Osteoblast (primary cell): ENCODE data around the gene EHD4. TPM values are rescaled to one million over a fixed set of nuclear protein-coding genes. Genes with fewer than 3 reads are reported as not detected.

Source experiments
- DNase-seq: peaks from one replicate; pipeline ENCODE4 v3.0.0; 2011; ENCODE audit warnings: low spot score, mixed read lengths; ENCODE audit not compliant: insufficient read length; ENCODE audit errors: missing footprints
- H2AFZ ChIP-seq: 2 replicates; pipeline ENCODE4 v1.6.0; 2011; ENCODE audit warnings: mild to moderate bottlenecking, low read length
- H3K27ac ChIP-seq: 2 replicates; pipeline ENCODE4 v1.5.1; 2011; ENCODE audit warnings: mild to moderate bottlenecking, low read depth, low read length, moderate library complexity
- H3K27me3 ChIP-seq: 2 replicates; pipeline ENCODE4 v1.6.0; 2012; ENCODE audit warnings: mild to moderate bottlenecking, control low read depth, inconsistent platforms, low read length, moderate library complexity; ENCODE audit not compliant: insufficient read depth
- H3K36me3 ChIP-seq: 2 replicates; pipeline ENCODE4 v1.5.1; 2011; ENCODE audit warnings: mild to moderate bottlenecking, low read length, control low read depth, moderate library complexity; ENCODE audit not compliant: insufficient read depth
- H3K4me1 ChIP-seq: 2 replicates; pipeline ENCODE4 v1.5.1; 2011; ENCODE audit warnings: mild to moderate bottlenecking, low read length, control low read depth, moderate library complexity; ENCODE audit not compliant: insufficient read depth
- H3K4me2 ChIP-seq: 2 replicates; pipeline ENCODE4 v1.6.0; 2011; ENCODE audit warnings: mild to moderate bottlenecking, low read length; ENCODE audit not compliant: insufficient read depth
- H3K4me3 ChIP-seq: fragments of 200-600 bp; sonication (generic); 3 replicates; pipeline ENCODE4 v1.5.1; 2012; ENCODE audit warnings: mild to moderate bottlenecking, low read length, inconsistent platforms; ENCODE audit not compliant: insufficient read depth
- H3K79me2 ChIP-seq: 2 replicates; pipeline ENCODE4 v1.6.0; 2012; ENCODE audit warnings: mild to moderate bottlenecking, low read length, control low read depth, inconsistent platforms; ENCODE audit not compliant: insufficient read depth
- H3K9me3 ChIP-seq: 2 replicates; pipeline ENCODE4 v1.5.1; 2011; ENCODE audit warnings: low read depth, low read length, control low read depth
- H4K20me1 ChIP-seq: 2 replicates; pipeline ENCODE4 v1.6.0; 2012; ENCODE audit warnings: mild to moderate bottlenecking, low read length, control low read depth; ENCODE audit not compliant: insufficient read depth
- CTCF ChIP-seq: IDR thresholded peaks from 2 replicates; pipeline ENCODE4 v1.5.1; 2011; ENCODE audit warnings: mild to moderate bottlenecking, low read depth, low read length, moderate library complexity; ENCODE audit errors: extremely low read depth
- total RNA-seq: library from RNA; depleted of rRNA; stranded (reverse); fragments of >200 nt; gene quantifications from 2 replicates; pipeline ENCODE4 v1.2.3, GENCODE V29; 2012

Gene EHD4
- total RNA-seq, 1 donor, result 15.9 TPM

- no peak overlapping the region for H2AFZ ChIP-seq
- H3K36me3 ChIP-seq, result peaks cover 10% of the 10 kb centered on the region
- no peaks in the 10 kb centered on the region for H3K9me3 ChIP-seq
- H3K27me3 ChIP-seq, result no peaks in the 10 kb centered on the region
- DNase-seq, result no peak
- no peak overlapping the region for H3K27ac ChIP-seq
- H3K79me2 ChIP-seq, result no peaks in the 10 kb centered on the region
- no peak overlapping the region for H3K4me2 ChIP-seq
- no peak overlapping the region for H3K4me3 ChIP-seq
- H4K20me1 ChIP-seq, result peaks cover 12% of the 10 kb centered on the region
- TF ChIP-seq CTCF, result no peak
- H3K4me1 ChIP-seq, result peaks cover 10% of the 10 kb centered on the region
These were observed 59.1 kb downstream of the EHD4 start for GRCh38 chr15:41913256-41913655.

- peaks cover 2% of the 10 kb centered on the region for H4K20me1 ChIP-seq
- no peak for TF ChIP-seq CTCF
- no peak overlapping the region for H3K4me2 ChIP-seq
- H3K27ac ChIP-seq, result no peak overlapping the region
- H3K9me3 ChIP-seq, result no peaks in the 10 kb centered on the region
- no peak overlapping the region for H2AFZ ChIP-seq
- H3K27me3 ChIP-seq, result no peaks in the 10 kb centered on the region
- H3K4me1 ChIP-seq, result no peaks in the 10 kb centered on the region
- H3K79me2 ChIP-seq, result no peaks in the 10 kb centered on the region
- H3K36me3 ChIP-seq, result peaks cover 16% of the 10 kb centered on the region
- no peak for DNase-seq
- H3K4me3 ChIP-seq, result no peak overlapping the region
These were observed 60.5 kb downstream of the EHD4 start for GRCh38 chr15:41911691-41912345.

- Histone ChIP-seq H3K4me1 (no peaks in the 10 kb centered on the region), H3K4me3 (no peak overlapping the region), H3K27ac (no peak overlapping the region), H3K9me3 (no peaks in the 10 kb centered on the region), H3K27me3 (no peaks in the 10 kb centered on the region), H4K20me1 (peaks cover 16% of the 10 kb centered on the region), H3K36me3 (peaks cover 32% of the 10 kb centered on the region), H3K79me2 (no peaks in the 10 kb centered on the region), H2AFZ (no peak overlapping the region), H3K4me2 (no peak overlapping the region)
- no peak for TF ChIP-seq CTCF
- no peak for DNase-seq
These were observed 63.5 kb downstream of the EHD4 start for GRCh38 chr15:41908736-41909461.

- no peaks in the 10 kb centered on the region for H3K79me2 ChIP-seq
- H3K4me1 ChIP-seq, result no peaks in the 10 kb centered on the region
- H4K20me1 ChIP-seq, result peaks cover 22% of the 10 kb centered on the region
- no peaks in the 10 kb centered on the region for H3K9me3 ChIP-seq
- H3K36me3 ChIP-seq, result peaks cover 36% of the 10 kb centered on the region
- no peaks in the 10 kb centered on the region for H3K27me3 ChIP-seq
- no peak overlapping the region for H3K4me3 ChIP-seq
- H3K4me2 ChIP-seq, result no peak overlapping the region
- H2AFZ ChIP-seq, result no peak overlapping the region
- H3K27ac ChIP-seq, result no peak overlapping the region
- no peak for TF ChIP-seq CTCF
- no peak for DNase-seq
These were observed 65.2 kb downstream of the EHD4 start for GRCh38 chr15:41907141-41907540.
